ENCODE results near the gene ETS1. TPM values are rescaled to one million over a fixed set of nuclear protein-coding genes. Genes with fewer than 3 reads are reported as not detected.

Gene ETS1
- total and polyA plus RNA-seq, 2 experiments from 2014 or later, result 25.6 to 52.6 TPM

- Histone ChIP-seq H3F3A (replicated peaks; ENCODE audit: low read depth) (no peaks in the 10 kb centered on the region), H3K9me2 (ENCODE audit: insufficient read depth) (no peaks in the 10 kb centered on the region), H3K4me2 (no peak overlapping the region), H2AFZ (no peak overlapping the region), H3K27ac (ENCODE audit: low read depth) (no peak overlapping the region), H3K79me2 (replicated peaks; ENCODE audit: insufficient read depth) (no peaks in the 10 kb centered on the region), H3K4me3 (no peak overlapping the region), H3K27me3 (ENCODE audit: insufficient read depth) (no peaks in the 10 kb centered on the region), H3K4me1 (ENCODE audit: insufficient read depth) (peaks cover 31% of the 10 kb centered on the region), H3K36me3 (ENCODE audit: insufficient read depth) (no peaks in the 10 kb centered on the region), H4K20me1 (replicated peaks; ENCODE audit: insufficient read depth) (no peaks in the 10 kb centered on the region)
- no peak for ATAC-seq
- Mint-ChIP-seq H3K27me3 (ENCODE audit: insufficient read depth, low read depth, poor library complexity) (peaks cover 19% of the 10 kb centered on the region), H3K4me3 (no peak overlapping the region), H3K27ac (no peak overlapping the region), H3K4me1 (peaks cover 36% of the 10 kb centered on the region), H3K36me3 (ENCODE audit: low read depth) (no peaks in the 10 kb centered on the region), H3K9me3 (no peaks in the 10 kb centered on the region)
- no peak for DNase-seq (ENCODE audit: low spot score)
- TF ChIP-seq CREB1 (CRISPR knock-in tag; IDR thresholded peaks at IDR 0.05; ENCODE audit: low read depth), result no peak
- no peak for TF ChIP-seq STAT1 (IDR thresholded peaks at IDR 0.05; ENCODE audit: unreplicated experiment)
Measured at GRCh38 chr11:128620309-128621100, 33.1 kb upstream of the ETS1 start.

- no peak overlapping the region for H3K4me3 Mint-ChIP-seq
- Histone ChIP-seq H2AFZ (no peak overlapping the region), H4K20me1 (replicated peaks; ENCODE audit: insufficient read depth) (no peaks in the 10 kb centered on the region)
Measured at GRCh38 chr11:128619540-128620308, 32.4 kb upstream of the ETS1 start.

GRCh38 chr11:128619007-128619406 is 31.6 kb upstream of the ETS1 start:
- H3K4me3 Mint-ChIP-seq, result no peak overlapping the region
- H3K27ac ChIP-seq (ENCODE audit: low read depth), result no peak overlapping the region
- DNase-seq (ENCODE audit: low spot score), result no peak
- H3K9me3 Mint-ChIP-seq, result no peaks in the 10 kb centered on the region
- peaks cover 29% of the 10 kb centered on the region for H3K4me1 Mint-ChIP-seq
- H3K4me3 ChIP-seq, result no peak overlapping the region
- H3K27me3 ChIP-seq (ENCODE audit: insufficient read depth), result no peaks in the 10 kb centered on the region
- H3K36me3 Mint-ChIP-seq (ENCODE audit: low read depth), result no peaks in the 10 kb centered on the region
- H3K27ac Mint-ChIP-seq, result no peak overlapping the region
- no peaks in the 10 kb centered on the region for H3K79me2 ChIP-seq (replicated peaks; ENCODE audit: insufficient read depth)
- no peaks in the 10 kb centered on the region for H3K9me2 ChIP-seq (ENCODE audit: insufficient read depth)
- no peaks in the 10 kb centered on the region for H3F3A ChIP-seq (replicated peaks; ENCODE audit: low read depth)
- no peaks in the 10 kb centered on the region for H3K36me3 ChIP-seq (ENCODE audit: insufficient read depth)
- peaks cover 19% of the 10 kb centered on the region; the same call in 1 of the 2 replicates for H3K4me1 ChIP-seq (ENCODE audit: insufficient read depth)
- peaks cover 28% of the 10 kb centered on the region for H3K27me3 Mint-ChIP-seq (ENCODE audit: insufficient read depth, low read depth, poor library complexity)
- H2AFZ ChIP-seq, result no peak overlapping the region
- H3K4me2 ChIP-seq, result no peak overlapping the region
- ATAC-seq, result no peak
- no peaks in the 10 kb centered on the region for H4K20me1 ChIP-seq (replicated peaks; ENCODE audit: insufficient read depth)
- TF ChIP-seq NANOG (IDR thresholded peaks at IDR 0.05; ENCODE audit: borderline replicate concordance), result no peak
- no peak for TF ChIP-seq ZNF114 (CRISPR knock-in tag; IDR thresholded peaks at IDR 0.05)
- no peak for TF ChIP-seq CTCF (conservative IDR thresholded peaks at IDR 0.05; ENCODE audit: low read depth in 2 of 2)
- TF ChIP-seq STAT1 (IDR thresholded peaks at IDR 0.05; ENCODE audit: unreplicated experiment), result no peak
- no peak for TF ChIP-seq ZNF331 (CRISPR knock-in tag; IDR thresholded peaks at IDR 0.05; ENCODE audit: low read depth)
- no peak for TF ChIP-seq POLR2AphosphoS5 (IDR thresholded peaks at IDR 0.05; ENCODE audit: low read depth)
- no peak for TF ChIP-seq JUNB (IDR thresholded peaks at IDR 0.05; ENCODE audit: unreplicated experiment)
- no peak for TF ChIP-seq EZH2phosphoT487 (IDR thresholded peaks at IDR 0.05; ENCODE audit: unreplicated experiment)

More at GRCh38 chr11:128619540-128620308, 32.4 kb upstream of the ETS1 start:
- Histone ChIP-seq H3K4me2 (no peak overlapping the region), H3K27me3 (ENCODE audit: insufficient read depth) (no peaks in the 10 kb centered on the region), H3K4me1 (ENCODE audit: insufficient read depth) (peaks cover 26% of the 10 kb centered on the region), H3K9me2 (ENCODE audit: insufficient read depth) (no peaks in the 10 kb centered on the region), H3K79me2 (replicated peaks; ENCODE audit: insufficient read depth) (no peaks in the 10 kb centered on the region), H3K4me3 (no peak overlapping the region), H3K27ac (ENCODE audit: low read depth) (no peak overlapping the region), H3K36me3 (ENCODE audit: insufficient read depth) (no peaks in the 10 kb centered on the region), H3F3A (replicated peaks; ENCODE audit: low read depth) (no peaks in the 10 kb centered on the region)
- TF ChIP-seq EZH2 (IDR thresholded peaks at IDR 0.05; ENCODE audit: low read depth, unreplicated experiment) (no peak), ETS1 (IDR thresholded peaks at IDR 0.05) (no peak)
- Mint-ChIP-seq H3K36me3 (ENCODE audit: low read depth) (no peaks in the 10 kb centered on the region), H3K4me1 (peaks cover 34% of the 10 kb centered on the region), H3K27me3 (ENCODE audit: insufficient read depth, low read depth, poor library complexity) (peaks cover 25% of the 10 kb centered on the region), H3K9me3 (no peaks in the 10 kb centered on the region), H3K27ac (no peak overlapping the region)
- ATAC-seq, result no peak
- DNase-seq (ENCODE audit: low spot score), result no peak
